Measurements from ENCODE around the gene SMIM38. TPM values are rescaled to one million over a fixed set of nuclear protein-coding genes. Genes with fewer than 3 reads are reported as not detected.

SMIM38 gene
- total and polyA plus RNA-seq, 2 donors (not counting 1 experiment from before 2014, with no cell fraction given), result 1.2 to 1.6 TPM

- no peak for DNase-seq
- Histone ChIP-seq H3K4me3 (ENCODE audit: control extremely low read depth in 1 of 5, extremely low read depth in 1 of 5, insufficient read depth in 1 of 5, low read depth in 2 of 5, low read length in 4 of 5) (no peak overlapping the region), H3K4me2 (replicated peaks; ENCODE audit: low read depth, low read length, poor library complexity, severe bottlenecking) (no peak overlapping the region), H3K4me1 (ENCODE audit: control insufficient read depth in 2 of 2, insufficient read depth in 2 of 2, low read length in 2 of 2) (peaks cover 0 to 3% of the 10 kb centered on the region in 2 donors), H2AFZ (ENCODE audit: insufficient read depth, low read depth, low read length, poor library complexity, severe bottlenecking) (no peak overlapping the region), H3K9me3 (ENCODE audit: control extremely low read depth in 1 of 3, control insufficient read depth in 2 of 3, insufficient read depth in 1 of 3, low read length in 2 of 3) (peaks cover 0 to 15% (median 0%) of the 10 kb centered on the region in 3 donors), H3K9ac (ENCODE audit: low read length) (no peak overlapping the region), H3K79me2 (ENCODE audit: control insufficient read depth, insufficient read depth, low read length) (no peaks in the 10 kb centered on the region), H3K27ac (ENCODE audit: low read length in 2 of 2) (no peak overlapping the region), H3K36me3 (replicated peaks in 1 of 2; ENCODE audit: control extremely low read depth in 1 of 2, control insufficient read depth in 1 of 2, extremely low read depth in 1 of 2, insufficient read depth in 2 of 2, low read length in 1 of 2) (no peaks in the 10 kb centered on the region), H3K27me3 (replicated peaks in 1 of 4; ENCODE audit: control extremely low read depth in 1 of 4, control insufficient read depth in 3 of 4, insufficient read depth in 4 of 4, low read length in 3 of 4) (peaks cover 0 to 12% (median 0%) of the 10 kb centered on the region in 4 experiments), H4K20me1 (ENCODE audit: control insufficient read depth, insufficient read depth, low read length, poor library complexity, severe bottlenecking) (no peaks in the 10 kb centered on the region)
- Mint-ChIP-seq H3K27me3 (peaks cover 11% of the 10 kb centered on the region), H3K27ac (no peak overlapping the region), H3K9me3 (ENCODE audit: insufficient read depth) (peaks cover 7% of the 10 kb centered on the region), H3K4me3 (no peak overlapping the region), H3K4me1 (peaks cover 10% of the 10 kb centered on the region)
- no peak for TF ChIP-seq EZH2 (IDR thresholded peaks at IDR 0.05; ENCODE audit: borderline replicate concordance, insufficient read depth, low read depth, low read length, poor library complexity, severe bottlenecking)
- TF ChIP-seq CTCF (IDR thresholded peaks at IDR 0.05), result no peak
- intact Hi-C loops (cut with micrococcal nuclease), result no loop called here
- ChIA-PET POLR2A (no interaction called here), CTCF (no interaction called here)
- WGBS (ENCODE audit: insufficient coverage), result 94% methylated on average over 18 of the region's 23 CpGs
- no peak for ATAC-seq (ENCODE audit: low read depth)
Observed at GRCh38 chr11:69152733-69153421, 2.9 kb upstream of the SMIM38 start.

- H3K9me3 Mint-ChIP-seq (ENCODE audit: insufficient read depth), result peaks cover 7% of the 10 kb centered on the region
- H3K36me3 ChIP-seq (replicated peaks in 1 of 2; ENCODE audit: control extremely low read depth in 1 of 2, control insufficient read depth in 1 of 2, extremely low read depth in 1 of 2, insufficient read depth in 2 of 2, low read length in 1 of 2), result no peaks in the 10 kb centered on the region
- ATAC-seq (ENCODE audit: low read depth) (no peak), DNase-seq (no peak)
- H3K4me3 ChIP-seq (ENCODE audit: control extremely low read depth in 1 of 5, extremely low read depth in 1 of 5, insufficient read depth in 1 of 5, low read depth in 2 of 5, low read length in 4 of 5), result no peak overlapping the region
- CTCF ChIA-PET, result no interaction called here
- H3K4me3 Mint-ChIP-seq, result no peak overlapping the region
- H3K27ac ChIP-seq (ENCODE audit: low read length in 2 of 2), result no peak overlapping the region
- H3K27me3 ChIP-seq (replicated peaks in 1 of 4; ENCODE audit: control extremely low read depth in 1 of 4, control insufficient read depth in 3 of 4, insufficient read depth in 4 of 4, low read length in 3 of 4), result peaks cover 0 to 13% (median 0%) of the 10 kb centered on the region in 4 experiments
- no peak for TF ChIP-seq CTCF (IDR thresholded peaks at IDR 0.05)
- TF ChIP-seq EZH2 (IDR thresholded peaks at IDR 0.05; ENCODE audit: borderline replicate concordance, insufficient read depth, low read depth, low read length, poor library complexity, severe bottlenecking), result no peak
- 50% methylated on average over 2 of the region's 7 CpGs for WGBS (ENCODE audit: insufficient coverage)
- H3K27ac Mint-ChIP-seq, result no peak overlapping the region
- H3K9me3 ChIP-seq (ENCODE audit: control extremely low read depth in 1 of 3, control insufficient read depth in 2 of 3, insufficient read depth in 1 of 3, low read length in 2 of 3), result peaks cover 0 to 7% (median 0%) of the 10 kb centered on the region in 3 donors
- POLR2A ChIA-PET, result no interaction called here
- H3K4me1 Mint-ChIP-seq, result peaks cover 10% of the 10 kb centered on the region
- H3K4me1 ChIP-seq (ENCODE audit: control insufficient read depth in 2 of 2, insufficient read depth in 2 of 2, low read length in 2 of 2), result peaks cover 0 to 3% of the 10 kb centered on the region in 2 donors
- no peaks in the 10 kb centered on the region for H3K79me2 ChIP-seq (ENCODE audit: control insufficient read depth, insufficient read depth, low read length)
- no peaks in the 10 kb centered on the region for H4K20me1 ChIP-seq (ENCODE audit: control insufficient read depth, insufficient read depth, low read length, poor library complexity, severe bottlenecking)
- intact Hi-C loops (cut with micrococcal nuclease), result no loop called here
- H3K27me3 Mint-ChIP-seq, result peaks cover 11% of the 10 kb centered on the region
- H2AFZ ChIP-seq (ENCODE audit: insufficient read depth, low read depth, low read length, poor library complexity, severe bottlenecking), result no peak overlapping the region
- no peak overlapping the region for H3K4me2 ChIP-seq (replicated peaks; ENCODE audit: low read depth, low read length, poor library complexity, severe bottlenecking)
- no peak overlapping the region for H3K9ac ChIP-seq (ENCODE audit: low read length)
Observed at GRCh38 chr11:69153661-69154060, 2.1 kb upstream of the SMIM38 start.

All from B cell (primary cell).